Fibroblast of skin of right quadriceps (primary cell): ENCODE data around the gene NUFIP1.
"Not testable (repeated sequence)": the region's sequence is repeated elsewhere in the genome, so short reads cannot be mapped to it uniquely, and the experiment has no call there.

Source experiments
- DNase-seq: peaks from one replicate; pipeline ENCODE4 v3.0.0-alpha.2; 2013

NUFIP1 gene

GRCh38 chr13:44969551-44970484 is 19.5 kb downstream of the NUFIP1 start:
- peak; percentile 61 for DNase-seq

GRCh38 chr13:44968434-44968815 is 20.8 kb downstream of the NUFIP1 start:
- no peak for DNase-seq

GRCh38 chr13:44967704-44968433 is 21.4 kb downstream of the NUFIP1 start:
- peak; percentile 29 for DNase-seq

DNA sequence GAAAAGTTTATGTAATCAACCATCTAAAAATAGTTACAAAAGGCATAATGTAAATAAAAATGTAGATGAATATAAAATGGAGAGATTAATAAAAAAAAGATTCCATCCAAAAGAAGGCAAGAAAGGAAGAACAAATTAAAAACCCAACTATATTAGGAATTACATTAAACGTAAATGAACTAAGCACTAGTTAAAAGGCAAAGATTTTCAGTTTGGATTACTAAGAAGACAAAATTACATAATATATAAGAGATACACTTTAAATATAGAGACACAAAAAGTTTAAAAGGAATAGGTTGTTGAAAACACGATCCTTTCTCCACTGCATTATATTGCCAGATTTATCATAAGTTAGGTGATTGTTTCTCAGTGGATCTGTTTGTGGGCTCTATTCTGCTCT is 27.3 kb downstream of the NUFIP1 start:
- no peak for DNase-seq

DNA sequence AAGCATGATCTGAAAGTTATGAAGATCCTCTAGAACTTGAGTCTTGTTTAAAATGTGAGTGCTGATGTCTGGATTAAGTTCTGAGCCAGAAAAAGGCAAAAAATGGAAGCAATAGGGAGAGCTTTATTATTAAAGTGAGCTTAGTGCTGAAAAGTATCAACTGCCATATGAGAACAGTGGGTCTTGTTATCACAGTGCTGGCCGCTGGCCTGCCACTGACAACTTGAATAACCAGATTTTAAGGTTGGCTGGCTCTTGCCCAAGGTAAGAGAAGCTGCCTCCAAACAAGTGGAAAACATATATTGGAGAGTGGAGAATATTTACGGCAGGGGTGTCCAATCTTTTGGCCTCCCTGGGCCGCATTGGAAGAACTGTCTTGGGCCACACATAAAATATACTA is 33.9 kb downstream of the NUFIP1 start:
- DNase-seq: no peak

DNA sequence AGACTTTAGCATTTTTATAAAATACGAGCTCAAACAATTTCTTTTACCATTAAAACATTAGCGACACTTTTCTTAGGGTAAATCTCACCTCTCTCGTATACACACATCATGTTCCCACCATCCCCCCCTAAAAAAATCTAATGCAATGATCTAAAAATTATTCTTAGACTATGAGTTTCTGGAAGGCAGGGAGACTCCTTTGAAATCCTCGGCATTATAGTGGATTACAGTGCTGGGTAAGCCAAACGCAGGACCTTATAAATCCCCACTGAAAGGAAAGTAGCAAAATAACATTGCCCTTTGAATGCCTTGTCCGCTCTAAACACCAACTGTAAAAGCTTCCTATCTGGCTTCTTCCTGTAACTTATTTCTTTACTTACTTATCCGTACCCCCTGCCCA is 35.0 kb downstream of the NUFIP1 start:
- no peak for DNase-seq

DNA sequence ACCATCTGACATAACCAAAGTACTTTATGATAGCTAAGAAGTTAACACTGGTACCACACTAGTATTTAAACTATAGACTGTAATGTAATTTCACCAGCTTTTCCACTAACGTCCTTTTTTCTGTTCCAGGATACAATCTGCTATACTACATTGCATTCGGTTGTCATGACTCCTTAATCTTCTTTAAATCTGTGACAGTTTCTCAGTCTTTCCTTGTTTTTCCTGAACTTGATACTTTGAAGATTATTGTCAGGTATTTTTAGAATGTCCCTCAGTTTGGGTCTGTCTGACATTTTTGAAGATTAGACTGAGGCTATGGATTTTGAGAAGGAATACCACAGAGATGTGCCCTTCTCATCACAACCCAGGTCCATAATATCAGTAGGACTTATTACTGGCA is 36.6 kb downstream of the NUFIP1 start:
- DNase-seq: no peak

- peak; percentile 37 for DNase-seq
Observed at GRCh38 chr13:44951184-44951583, 38.1 kb downstream of the NUFIP1 start.

- DNase-seq: not testable (repeated sequence)
Observed at GRCh38 chr13:44943411-44943810, 45.9 kb downstream of the NUFIP1 start.

GRCh38 chr13:44938854-44939253 is 50.4 kb downstream of the NUFIP1 start:
- no peak for DNase-seq

DNA sequence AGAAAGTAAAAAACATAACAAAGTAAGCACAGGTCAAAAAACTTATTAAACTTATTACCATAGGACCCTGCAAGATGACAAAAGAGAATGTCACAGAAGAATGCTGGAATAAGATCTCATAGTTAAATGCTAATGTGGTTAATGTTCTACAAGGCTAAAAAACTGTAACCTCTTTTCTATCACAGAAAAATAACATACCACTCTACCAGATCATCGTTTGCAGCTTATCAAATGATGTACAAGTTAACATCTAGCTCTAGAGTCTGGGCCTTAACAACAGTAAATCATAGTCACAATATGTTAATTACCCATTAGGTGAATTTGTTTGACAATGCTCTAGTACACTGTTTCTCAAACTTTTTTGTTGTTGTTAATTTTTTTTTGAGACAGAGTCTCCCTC is 53.0 kb downstream of the NUFIP1 start:
- no peak for DNase-seq

DNA sequence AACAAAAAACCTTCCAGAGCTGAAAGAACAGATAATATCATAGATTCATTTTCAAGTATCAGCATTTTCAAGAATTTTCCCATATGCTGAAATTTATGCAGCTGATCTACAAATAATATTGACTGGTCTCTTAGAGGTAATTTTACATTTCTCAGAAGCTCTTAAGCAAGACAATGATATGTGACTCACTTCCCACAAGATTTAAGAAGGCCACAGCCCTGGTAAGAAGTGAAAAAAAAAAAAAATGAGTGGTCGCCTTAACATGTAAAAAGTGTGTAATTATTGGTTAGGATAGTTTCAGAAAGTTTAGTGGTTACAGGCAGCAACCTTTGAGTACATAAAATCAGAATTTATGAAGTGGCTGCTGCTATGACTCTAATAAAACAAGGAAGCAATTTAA is 54.5 kb downstream of the NUFIP1 start:
- peak; percentile 66 for DNase-seq

DNA sequence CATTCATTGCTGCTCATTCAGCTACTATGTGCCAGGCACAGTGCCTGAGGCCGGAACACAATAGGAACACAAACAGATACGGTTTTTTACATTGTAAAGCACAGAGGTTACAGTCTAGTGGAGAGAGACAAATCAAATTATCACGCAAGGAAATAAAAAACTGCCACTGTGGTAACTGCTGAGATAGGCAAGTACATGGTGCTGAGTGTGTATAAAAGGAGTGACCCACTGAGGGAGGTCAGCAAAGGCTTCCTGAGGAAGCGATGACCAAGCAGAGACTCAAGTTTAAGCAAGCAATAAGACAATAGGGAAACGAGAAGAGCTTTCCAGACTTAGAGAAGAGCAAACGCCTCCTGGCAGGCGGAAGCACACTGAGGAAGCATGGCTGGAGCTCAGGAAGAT is 56.4 kb downstream of the NUFIP1 start:
- DNase-seq: no peak

DNA sequence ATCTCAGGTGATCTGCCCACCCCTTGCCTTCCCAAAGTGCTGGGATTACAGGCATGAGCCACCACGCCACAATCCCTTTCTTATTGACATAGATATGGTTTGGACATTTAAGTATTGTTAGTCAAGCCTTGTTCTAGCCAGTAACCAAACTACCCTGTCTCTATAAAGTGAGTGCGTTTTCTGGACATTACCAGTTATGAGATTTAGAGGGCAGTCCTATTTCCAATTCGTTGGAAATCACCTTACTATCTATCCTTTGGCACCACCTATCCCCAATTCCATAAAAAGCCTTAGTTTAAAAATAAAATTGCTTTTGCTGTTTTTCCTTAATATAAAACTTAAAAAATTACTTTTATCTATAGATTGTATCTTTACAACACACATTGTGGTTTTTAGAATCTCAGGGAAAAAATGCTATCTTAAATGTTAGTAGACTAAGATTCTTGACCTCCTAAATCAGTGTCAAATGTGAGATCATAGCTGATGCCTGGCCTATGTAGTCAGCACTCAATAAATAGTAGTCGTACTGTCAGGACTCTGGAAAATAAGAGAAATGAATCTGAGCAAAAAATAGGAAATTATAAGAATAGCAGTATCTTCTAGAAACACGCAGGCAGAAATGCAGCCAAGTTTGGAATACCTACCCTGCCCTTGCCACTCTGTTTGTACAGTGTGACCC is 57.0 kb downstream of the NUFIP1 start:
- DNase-seq: peak; percentile 65

DNA sequence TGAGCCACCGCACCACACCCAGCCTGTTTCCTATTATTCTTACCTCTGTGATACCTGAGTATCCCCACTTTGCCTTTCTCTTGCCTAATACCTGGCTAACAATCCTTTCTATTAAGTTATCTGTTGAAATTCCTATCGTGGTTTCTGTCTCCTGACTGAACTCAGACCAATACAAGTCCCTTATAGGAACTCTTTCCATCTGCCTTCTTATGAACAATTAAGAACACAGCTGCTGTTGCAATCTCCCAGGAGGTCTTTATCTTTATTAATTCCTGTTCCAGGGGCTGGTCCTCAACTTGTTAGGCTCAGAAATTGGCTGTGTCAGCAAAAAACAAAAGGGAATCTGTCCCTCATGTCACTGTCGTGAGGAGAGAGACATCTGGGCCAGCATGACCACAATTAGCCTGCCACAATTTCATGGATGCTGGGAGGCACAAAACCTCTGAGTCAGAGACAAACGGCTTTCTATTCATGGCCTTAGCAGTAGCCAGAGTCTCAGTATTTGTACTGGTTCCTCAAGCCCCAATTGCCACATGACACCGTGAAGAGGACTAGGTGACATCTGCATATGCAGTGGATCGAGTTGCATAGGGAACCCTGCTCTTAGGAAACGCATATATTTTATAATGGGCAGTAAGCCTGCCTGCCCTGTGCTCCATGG is 58.2 kb downstream of the NUFIP1 start:
- DNase-seq: no peak

GRCh38 chr13:44930280-44930679 is 59.0 kb downstream of the NUFIP1 start:
- no peak for DNase-seq

GRCh38 chr13:44929692-44930091 is 59.6 kb downstream of the NUFIP1 start:
- DNase-seq: no peak

DNA sequence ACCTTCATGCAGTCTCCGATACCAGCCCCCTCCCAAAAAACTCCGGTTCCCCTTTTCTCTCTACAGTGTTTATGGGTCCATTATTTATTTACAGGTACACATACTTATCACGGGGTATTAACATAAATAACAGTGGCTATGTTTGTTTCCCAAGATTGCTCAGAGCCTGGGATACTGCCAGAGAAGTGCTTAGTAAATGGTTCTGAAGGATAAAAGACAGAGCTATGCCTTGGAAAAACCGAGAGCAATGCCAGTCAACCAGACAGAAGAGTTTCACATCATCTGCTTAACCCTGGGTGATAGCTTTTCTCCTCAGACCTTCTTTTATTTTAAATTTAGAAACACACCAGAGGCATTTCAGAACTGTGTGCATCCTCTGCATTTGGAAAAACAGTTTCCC is 61.3 kb downstream of the NUFIP1 start:
- no peak for DNase-seq

DNA sequence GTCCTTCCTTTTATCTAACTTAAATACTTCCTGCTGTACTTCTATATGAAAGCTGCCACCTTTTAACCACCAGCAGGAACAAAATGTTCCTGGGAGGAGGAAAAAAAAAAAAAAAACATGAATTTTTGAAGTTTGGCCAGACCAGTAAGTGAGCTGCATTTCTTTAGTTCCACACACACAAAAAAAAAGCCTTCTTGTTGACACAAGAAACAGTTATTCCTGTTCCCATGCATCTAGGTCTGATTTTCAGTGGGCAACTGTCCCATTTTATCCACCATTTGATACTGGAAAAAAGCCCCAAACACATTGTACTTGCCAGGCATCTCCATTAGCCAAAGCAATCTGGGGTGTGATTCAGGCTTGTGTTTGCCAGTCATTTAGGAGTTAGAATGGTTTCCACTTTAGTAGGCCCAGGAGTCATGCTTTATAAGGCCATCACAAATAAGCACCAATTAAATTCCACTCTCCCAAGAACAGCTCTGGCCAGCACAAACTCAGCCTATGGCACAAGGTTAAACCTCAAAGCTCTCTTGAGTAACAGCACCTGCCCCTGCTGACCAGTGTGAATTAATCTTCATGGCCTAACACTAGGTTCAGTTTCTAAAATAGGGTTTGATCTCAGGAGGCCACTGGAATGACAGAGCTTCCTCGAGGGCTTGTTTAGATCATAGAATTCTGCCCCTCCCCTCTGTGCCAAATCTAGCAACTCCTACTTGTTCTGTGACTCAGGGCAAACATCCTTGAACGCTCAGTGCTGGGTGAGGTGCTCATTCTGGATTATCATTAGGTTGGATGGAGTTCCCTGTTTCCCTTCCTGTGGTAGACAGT is 67.1 kb downstream of the NUFIP1 start:
- peak; percentile 82 for DNase-seq

- DNase-seq: no peak
Observed at GRCh38 chr13:44921246-44921877, 67.9 kb downstream of the NUFIP1 start.

GRCh38 chr13:44920013-44920412 is 69.3 kb downstream of the NUFIP1 start:
- DNase-seq: no peak
